Nephron (organoid): ENCODE data around the gene THUMPD3.

Experiments used
- H3K27ac Mint-ChIP-seq, 3 experiments: 2 replicates each; pipeline ENCODE4 v1.8.0; 2020; ENCODE audit warnings: mixed read lengths in 3 of 3, mild to moderate bottlenecking in 2 of 3, moderate library complexity in 1 of 3
- H3K27me3 Mint-ChIP-seq: 2 replicates; pipeline ENCODE4 v1.8.0; 2021; ENCODE audit warnings: low read depth, mild to moderate bottlenecking, moderate library complexity, mixed read lengths
- H3K36me3 Mint-ChIP-seq: 2 replicates; pipeline ENCODE4 v1.8.0; 2020; ENCODE audit warnings: low read depth, mixed read lengths
- H3K4me1 Mint-ChIP-seq: 2 replicates; pipeline ENCODE4 v1.8.0; 2020; ENCODE audit warnings: mixed read lengths
- H3K4me3 Mint-ChIP-seq, 3 experiments: 2 replicates each; pipeline ENCODE4 v1.8.0; 2020; ENCODE audit warnings: mild to moderate bottlenecking in 3 of 3, mixed read lengths in 3 of 3, moderate library complexity in 2 of 3
- H3K9me3 Mint-ChIP-seq: 2 replicates; pipeline ENCODE4 v1.8.0; 2020; ENCODE audit warnings: mixed read lengths
- CTCF ChIP-seq, 3 experiments: fragments of 200-600 bp; sonication (generic); IDR thresholded peaks; one replicate each; pipeline ENCODE4 v1.5.0; 2021; ENCODE audit warnings: antibody characterized with exemption in 3 of 3; ENCODE audit not compliant: unreplicated experiment in 3 of 3

THUMPD3 gene

DNA sequence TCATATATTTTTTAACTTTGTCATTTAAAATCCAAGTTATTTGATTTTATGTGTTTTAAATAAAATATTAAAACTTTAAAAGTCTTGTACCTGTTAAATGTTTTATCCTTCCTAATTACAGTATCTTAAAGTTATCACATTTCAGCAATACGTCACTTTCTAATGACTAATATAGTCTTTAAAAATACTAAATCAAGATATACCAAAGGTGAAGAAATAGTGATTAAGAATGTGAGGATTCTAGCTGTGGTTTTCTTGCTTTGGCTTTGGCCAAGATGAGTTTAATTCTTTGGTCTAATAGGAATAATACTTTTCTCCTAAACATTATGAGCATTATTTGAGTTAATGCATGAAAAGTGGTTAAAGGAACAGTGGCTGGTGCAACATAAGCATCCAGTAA is 48.4 kb downstream of the THUMPD3 start:
- Mint-ChIP-seq H3K4me3 (no peak overlapping the region), H3K9me3 (peaks cover 7% of the 10 kb centered on the region), H3K4me1 (peaks cover 37% of the 10 kb centered on the region), H3K36me3 (peaks cover 51% of the 10 kb centered on the region), H3K27ac (no peak overlapping the region), H3K27me3 (no peaks in the 10 kb centered on the region)
- no peak for TF ChIP-seq CTCF (IDR thresholded peaks at IDR 0.05; ENCODE audit: unreplicated experiment in 3 of 3)

- peaks cover 33% of the 10 kb centered on the region for H3K4me1 Mint-ChIP-seq
- no peak for TF ChIP-seq CTCF (IDR thresholded peaks at IDR 0.05; ENCODE audit: unreplicated experiment in 3 of 3)
- peaks cover 7% of the 10 kb centered on the region for H3K9me3 Mint-ChIP-seq
- no peak overlapping the region for H3K4me3 Mint-ChIP-seq
- H3K27me3 Mint-ChIP-seq = no peaks in the 10 kb centered on the region
- H3K36me3 Mint-ChIP-seq = peaks cover 53% of the 10 kb centered on the region
- H3K27ac Mint-ChIP-seq = no peak overlapping the region
Observed at GRCh38 chr3:9412293-9412692, 49.4 kb downstream of the THUMPD3 start.

DNA sequence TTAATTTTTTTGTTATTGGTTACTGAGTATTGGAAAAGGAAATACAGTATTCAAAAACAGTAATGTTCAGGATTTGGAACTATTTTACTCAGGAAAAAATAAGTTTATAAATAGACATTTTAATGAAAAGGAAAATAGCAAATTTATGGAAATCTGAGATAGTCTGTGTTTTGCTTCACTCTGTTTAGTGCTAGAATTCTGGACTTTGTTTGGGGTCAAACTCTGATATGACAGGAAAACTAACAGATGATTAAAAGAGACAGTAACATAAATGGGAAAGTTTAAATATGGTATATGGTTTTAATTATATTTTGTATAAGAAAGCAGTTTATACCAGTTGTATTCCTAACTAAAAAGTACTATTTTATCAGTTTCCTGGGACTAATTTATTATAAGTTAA is 52.0 kb downstream of the THUMPD3 start:
- peak overlapping the region in 1 of 3 experiments; percentile 7 for H3K27ac Mint-ChIP-seq
- H3K27me3 Mint-ChIP-seq = no peaks in the 10 kb centered on the region
- H3K36me3 Mint-ChIP-seq = peaks cover 40% of the 10 kb centered on the region
- peaks cover 17% of the 10 kb centered on the region for H3K4me1 Mint-ChIP-seq
- no peak overlapping the region for H3K4me3 Mint-ChIP-seq
- TF ChIP-seq CTCF (IDR thresholded peaks at IDR 0.05; ENCODE audit: unreplicated experiment in 3 of 3) = no peak
- H3K9me3 Mint-ChIP-seq = peaks cover 5% of the 10 kb centered on the region

- TF ChIP-seq CTCF (IDR thresholded peaks at IDR 0.05; ENCODE audit: unreplicated experiment in 3 of 3) = no peak
- peak overlapping the region in 1 of 3 experiments; percentile 46 for H3K27ac Mint-ChIP-seq
- H3K4me3 Mint-ChIP-seq = no peak overlapping the region
- no peaks in the 10 kb centered on the region for H3K9me3 Mint-ChIP-seq
- H3K4me1 Mint-ChIP-seq = peaks cover 24% of the 10 kb centered on the region
- H3K27me3 Mint-ChIP-seq = no peaks in the 10 kb centered on the region
- H3K36me3 Mint-ChIP-seq = peaks cover 34% of the 10 kb centered on the region
Observed at GRCh38 chr3:9415485-9416138, 52.8 kb downstream of the THUMPD3 start.

DNA sequence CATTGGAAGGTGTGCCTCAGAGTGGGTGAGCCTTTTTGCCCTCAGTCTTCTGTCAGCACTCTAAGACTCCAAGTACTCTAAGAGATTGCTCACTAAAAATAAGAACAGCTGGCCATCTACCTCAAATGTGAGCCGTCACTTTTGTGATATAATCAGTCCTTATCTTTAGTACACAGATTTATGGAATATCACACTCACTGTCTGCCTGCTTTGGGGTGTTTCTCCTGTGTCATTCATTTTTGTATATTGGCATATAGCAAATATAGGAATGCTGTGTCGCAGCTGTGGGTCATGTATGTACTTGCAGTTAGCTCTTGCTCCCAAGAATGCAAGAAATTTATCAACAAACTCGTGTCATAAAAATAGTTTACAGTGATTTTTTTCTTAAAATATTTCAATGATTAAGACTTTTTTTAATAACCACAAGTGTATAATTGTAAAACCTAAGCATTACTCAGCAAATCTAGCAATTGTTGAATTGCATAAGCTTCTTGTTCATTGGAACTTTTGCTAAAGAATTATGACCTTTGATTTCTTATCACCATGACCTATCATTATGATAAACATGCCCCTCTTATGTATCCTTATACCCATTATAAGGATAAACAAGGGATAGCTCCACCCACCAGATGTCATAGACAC is 53.4 kb downstream of the THUMPD3 start:
- Mint-ChIP-seq H3K36me3 (peaks cover 36% of the 10 kb centered on the region), H3K27me3 (no peaks in the 10 kb centered on the region), H3K27ac (peak overlapping the region in 1 of 3 experiments; percentile 46), H3K9me3 (no peaks in the 10 kb centered on the region), H3K4me3 (no peak overlapping the region), H3K4me1 (peaks cover 27% of the 10 kb centered on the region)
- no peak for TF ChIP-seq CTCF (IDR thresholded peaks at IDR 0.05; ENCODE audit: unreplicated experiment in 3 of 3)
